T-cell (primary cell): ENCODE results near the gene PAX1. TPM values are rescaled to one million over a fixed set of nuclear protein-coding genes. Genes with fewer than 3 reads are reported as not detected.

Experiments used
- ATAC-seq, 4 experiments: fragments of 200-7000 bp in 3 of 4; fragments of 150-1000 bp in 1 of 4; cut with Tn5 transposase; replicated peaks in 1 of 4; 1 replicate in 3 of 4; 2 replicates in 1 of 4; pipeline ENCODE4 v1.10.0; 2021; ENCODE audit warnings: moderate library complexity in 3 of 4, mild to moderate bottlenecking in 2 of 4, moderate number of reproducible peaks in 1 of 4
- CTCF ChIA-PET, 2 donors: fragments of 300-600 bp; sonication (Branson Sonifier 250); formaldehyde crosslinking; loops; one replicate each; lab custom pipeline; 2022; ENCODE audit warnings: antibody characterized with exemption in 2 of 2; lab: Charles Lee
- POLR2A ChIA-PET, 2 donors: fragments of 300-600 bp; sonication (Branson Sonifier 250); formaldehyde crosslinking; loops; one replicate each; lab custom pipeline; 2022; ENCODE audit warnings: antibody characterized with exemption in 2 of 2; lab: Charles Lee
- DNase-seq, 35 experiments: peaks; one replicate each; pipeline versions ENCODE4 v3.0.0 to v3.0.0-alpha.2; 2013 to 2023
- H3K27ac ChIP-seq: one replicate; pipeline ENCODE4 v1.5.1; 2013; ENCODE audit warnings: low read length
- H3K27me3 ChIP-seq, 2 experiments: replicated peaks in 1 of 2; 1 replicate in 1 of 2; 2 replicates in 1 of 2; pipeline versions ENCODE4 v1.6.1 to v1.7.0; 2013; ENCODE audit warnings: low read length in 1 of 2, mixed read lengths in 1 of 2; ENCODE audit not compliant: control insufficient read depth in 2 of 2, insufficient read depth in 2 of 2; ENCODE audit errors: extremely low read depth in 1 of 2
- H3K36me3 ChIP-seq, 2 donors: 1 replicate in 1 of 2; 2 replicates in 1 of 2; pipeline versions ENCODE4 v1.6.1 to v1.7.0; 2013; ENCODE audit warnings: low read length in 1 of 2; ENCODE audit not compliant: control insufficient read depth in 2 of 2, insufficient read depth in 1 of 2; ENCODE audit errors: extremely low read depth in 1 of 2
- H3K4me1 ChIP-seq, 2 experiments: 1 replicate in 1 of 2; 2 replicates in 1 of 2; pipeline versions ENCODE4 v1.6.1 to v1.7.0; 2013; ENCODE audit warnings: low read length in 2 of 2, mixed read lengths in 1 of 2; ENCODE audit not compliant: insufficient read depth in 2 of 2, control insufficient read depth in 1 of 2; ENCODE audit errors: extremely low read depth in 1 of 2
- H3K4me3 ChIP-seq, 2 donors: 1 replicate in 1 of 2; 2 replicates in 1 of 2; pipeline versions ENCODE4 v1.5.1 to v1.7.0; 2013; ENCODE audit warnings: mild to moderate bottlenecking in 2 of 2, low read length in 1 of 2, moderate library complexity in 1 of 2; ENCODE audit not compliant: control insufficient read depth in 1 of 2; ENCODE audit errors: extremely low read depth in 1 of 2
- H3K9me3 ChIP-seq: 2 replicates; pipeline ENCODE4 v1.7.0; 2013
- H3K27ac Mint-ChIP-seq, 2 donors: one replicate each; pipeline ENCODE4 v1.8.0; 2020 to 2021; ENCODE audit warnings: mild to moderate bottlenecking in 2 of 2, mixed read lengths in 2 of 2
- H3K27me3 Mint-ChIP-seq, 2 donors: one replicate each; pipeline ENCODE4 v1.8.0; 2021 to 2022; ENCODE audit warnings: mixed read lengths in 2 of 2
- H3K36me3 Mint-ChIP-seq: one replicate; pipeline ENCODE4 v1.8.0; 2021; ENCODE audit warnings: mixed read lengths
- H3K4me1 Mint-ChIP-seq, 3 donors: one replicate each; pipeline ENCODE4 v1.8.0; 2020 to 2022; ENCODE audit warnings: mixed read lengths in 3 of 3, mild to moderate bottlenecking in 1 of 3
- H3K4me3 Mint-ChIP-seq, 3 donors: one replicate each; pipeline ENCODE4 v1.8.0; 2020 to 2022; ENCODE audit warnings: mild to moderate bottlenecking in 3 of 3, mixed read lengths in 3 of 3, moderate library complexity in 3 of 3
- H3K9me3 Mint-ChIP-seq, 3 donors: one replicate each; pipeline ENCODE4 v1.8.0; 2020 to 2022; ENCODE audit warnings: mixed read lengths in 3 of 3
- WGBS: methylation state at CpG from one replicate; pipeline ENCODE4 v1.1.5; 2013; ENCODE audit warnings: missing lambda C conversion rate; ENCODE audit not compliant: insufficient coverage; 5-methylcytosine and 5-hydroxymethylcytosine counted together
- total RNA-seq, 35 experiments: library from RNA in 6 of 35; stranded (reverse) in 6 of 35; fragments of 120-200 nt in 1 of 35; gene quantifications; one replicate each; pipeline versions ENCODE4 v1.2.1 to v1.2.4 and lab custom pipeline; 2013 to 2026

PAX1 gene
- total RNA-seq, result not detected
- total RNA-seq (2013), result not detected
- 0 to 0.13 (median 0) reads per million in 29 experiments for total RNA-seq (lab: John Stamatoyannopoulos, UW)

GRCh38 chr20:21705575-21706260, at the start of gene PAX1:
Gene PAX1 (plus strand): TSS chr20:21705664. CDS start chr20:21705713, 49 bp downstream.
- H3K27ac Mint-ChIP-seq, result no peak within 1 kb of the TSS
- Histone ChIP-seq H3K36me3 (no peaks in the 10 kb centered on the region), H3K4me3 (no peak within 1 kb of the TSS), H3K27me3 (peaks cover 13 to 88% of the 10 kb centered on the region in 2 experiments), H3K9me3 (no peaks in the 10 kb centered on the region), H3K4me1 (no peaks in the 10 kb centered on the region), H3K27ac (no peak within 1 kb of the TSS)
- POLR2A ChIA-PET, result no interaction called here
- 9% methylated on average over 53 of the region's 73 CpGs for WGBS
- no peaks in the 10 kb centered on the region for H3K36me3 Mint-ChIP-seq
- H3K4me1 Mint-ChIP-seq, result peaks cover 7 to 14% (median 14%) of the 10 kb centered on the region in 3 donors
- peaks cover 46 to 85% of the 10 kb centered on the region in 2 donors for H3K27me3 Mint-ChIP-seq
- peak within 1 kb of the TSS in 1 of 3 donors; percentile 17 for H3K4me3 Mint-ChIP-seq
- H3K9me3 Mint-ChIP-seq, result no peaks in the 10 kb centered on the region
- ATAC-seq, result no peak
- CTCF ChIA-PET, result no interaction called here
- no peak for DNase-seq

GRCh38 chr20:21656308-21657067, 49.0 kb upstream of the PAX1 start:
- Mint-ChIP-seq H3K4me3 (no peak overlapping the region), H3K27me3 (peaks cover 0 to 25% of the 10 kb centered on the region in 2 donors), H3K9me3 (no peaks in the 10 kb centered on the region), H3K4me1 (no peaks in the 10 kb centered on the region), H3K27ac (no peak overlapping the region), H3K36me3 (no peaks in the 10 kb centered on the region)
- Histone ChIP-seq H3K27me3 (peaks cover 0 to under 1% of the 10 kb centered on the region in 2 experiments), H3K4me1 (no peaks in the 10 kb centered on the region), H3K36me3 (no peaks in the 10 kb centered on the region), H3K9me3 (no peaks in the 10 kb centered on the region), H3K27ac (no peak overlapping the region), H3K4me3 (no peak overlapping the region)
- ATAC-seq, result no peak
- POLR2A ChIA-PET, result no interaction called here
- no peak for DNase-seq
- CTCF ChIA-PET, result no interaction called here
- no CpG with 5 or more reads among the region's 7 CpGs for WGBS

- 47% methylated on average over 3 of the region's 8 CpGs for WGBS
- H3K27ac Mint-ChIP-seq, result no peak overlapping the region
Measured at GRCh38 chr20:21661488-21662055, 43.9 kb upstream of the PAX1 start.

GRCh38 chr20:21663465-21663864, 42.0 kb upstream of the PAX1 start:
- ChIA-PET POLR2A (no interaction called here), CTCF (no interaction called here)
- no peak overlapping the region for H3K4me3 Mint-ChIP-seq
- H3K36me3 Mint-ChIP-seq, result no peaks in the 10 kb centered on the region
- Histone ChIP-seq H3K27ac (no peak overlapping the region), H3K27me3 (peaks cover 0 to 3% of the 10 kb centered on the region in 2 experiments), H3K9me3 (no peaks in the 10 kb centered on the region), H3K36me3 (no peaks in the 10 kb centered on the region), H3K4me3 (no peak overlapping the region), H3K4me1 (no peaks in the 10 kb centered on the region)
- peaks cover 0 to 4% of the 10 kb centered on the region in 2 donors for H3K27me3 Mint-ChIP-seq
- H3K4me1 Mint-ChIP-seq, result no peaks in the 10 kb centered on the region
- DNase-seq (no peak), ATAC-seq (no peak)
- no peaks in the 10 kb centered on the region for H3K9me3 Mint-ChIP-seq
- H3K27ac Mint-ChIP-seq, result no peak overlapping the region
- WGBS, result 100% methylated on average over 2 of the region's 2 CpGs

More at GRCh38 chr20:21661488-21662055, 43.9 kb upstream of the PAX1 start:
- Histone ChIP-seq H3K27me3 (peaks cover 0 to 3% of the 10 kb centered on the region in 2 experiments), H3K36me3 (no peaks in the 10 kb centered on the region), H3K9me3 (no peaks in the 10 kb centered on the region), H3K4me1 (no peaks in the 10 kb centered on the region), H3K4me3 (no peak overlapping the region), H3K27ac (no peak overlapping the region)
- POLR2A ChIA-PET, result no interaction called here
- no peaks in the 10 kb centered on the region for H3K4me1 Mint-ChIP-seq
- H3K4me3 Mint-ChIP-seq, result no peak overlapping the region
- ATAC-seq (no peak), DNase-seq (no peak)
- no peaks in the 10 kb centered on the region for H3K9me3 Mint-ChIP-seq
- H3K36me3 Mint-ChIP-seq, result no peaks in the 10 kb centered on the region
- H3K27me3 Mint-ChIP-seq, result peaks cover 0 to 17% of the 10 kb centered on the region in 2 donors
- CTCF ChIA-PET, result no interaction called here

GRCh38 chr20:21665687-21666446, 39.6 kb upstream of the PAX1 start:
- no peak for DNase-seq
- POLR2A ChIA-PET, result no interaction called here

GRCh38 chr20:21670126-21670525, 35.3 kb upstream of the PAX1 start:
- Mint-ChIP-seq H3K9me3 (peaks cover 0 to 2% (median 0%) of the 10 kb centered on the region in 3 donors), H3K27ac (no peak overlapping the region), H3K27me3 (peaks cover 0 to 3% of the 10 kb centered on the region in 2 donors), H3K4me3 (no peak overlapping the region), H3K4me1 (no peaks in the 10 kb centered on the region), H3K36me3 (no peaks in the 10 kb centered on the region)
- 75% methylated on average over 11 of the region's 12 CpGs for WGBS
- Histone ChIP-seq H3K27ac (no peak overlapping the region), H3K4me1 (no peaks in the 10 kb centered on the region), H3K9me3 (no peaks in the 10 kb centered on the region), H3K27me3 (peaks cover 0 to 7% of the 10 kb centered on the region in 2 experiments), H3K36me3 (no peaks in the 10 kb centered on the region), H3K4me3 (no peak overlapping the region)
- ChIA-PET CTCF (no interaction called here), POLR2A (no interaction called here)
- ATAC-seq (no peak), DNase-seq (no peak)

More at GRCh38 chr20:21665687-21666446, 39.6 kb upstream of the PAX1 start:
- Histone ChIP-seq H3K36me3 (no peaks in the 10 kb centered on the region), H3K4me1 (no peaks in the 10 kb centered on the region), H3K9me3 (no peaks in the 10 kb centered on the region), H3K27ac (no peak overlapping the region), H3K4me3 (no peak overlapping the region), H3K27me3 (peaks cover 0 to 10% of the 10 kb centered on the region in 2 experiments)
- no peak overlapping the region for H3K27ac Mint-ChIP-seq
- ATAC-seq, result no peak
- 84% methylated on average over 4 of the region's 11 CpGs for WGBS
- no peaks in the 10 kb centered on the region for H3K36me3 Mint-ChIP-seq
- no peaks in the 10 kb centered on the region for H3K4me1 Mint-ChIP-seq
- H3K27me3 Mint-ChIP-seq, result peaks cover 0 to 3% of the 10 kb centered on the region in 2 donors
- CTCF ChIA-PET, result no interaction called here
- H3K9me3 Mint-ChIP-seq, result no peaks in the 10 kb centered on the region
- no peak overlapping the region for H3K4me3 Mint-ChIP-seq
